ENCODE results near the gene NFKBIE. TPM values are rescaled to one million over a fixed set of nuclear protein-coding genes. Genes with fewer than 3 reads are reported as not detected.
A peak's percentile ranks its signal among the peaks of the same experiment; 100 is the strongest.

The NFKBIE gene
- total and polyA plus RNA-seq, 2 of the 13 experiments (the other 11 are each of a cell fraction or from before 2014, with no cell fraction given), result 6.7 to 14.5 TPM

GRCh38 chr6:44262467-44263353, 2.6 kb downstream of the NFKBIE start (continued):
- no peak for TF ChIP-seq PRDM10 (CRISPR knock-in tag; IDR thresholded peaks at IDR 0.05; ENCODE audit: low read depth)
- TF ChIP-seq PAF1 (CRISPR knock-in tag; IDR thresholded peaks at IDR 0.05), result no peak
- TF ChIP-seq ZNF839 (CRISPR knock-in tag; IDR thresholded peaks at IDR 0.05; ENCODE audit: borderline replicate concordance), result 0 out of 2 replicates have a peak, but pooled peaks have one; percentile 18
- 0 out of 2 replicates have a peak, but pooled peaks have one; percentile 51 for TF ChIP-seq ZNF598 (CRISPR knock-in tag; IDR thresholded peaks at IDR 0.05; ENCODE audit: borderline replicate concordance)
- TF ChIP-seq, protein P1, sequence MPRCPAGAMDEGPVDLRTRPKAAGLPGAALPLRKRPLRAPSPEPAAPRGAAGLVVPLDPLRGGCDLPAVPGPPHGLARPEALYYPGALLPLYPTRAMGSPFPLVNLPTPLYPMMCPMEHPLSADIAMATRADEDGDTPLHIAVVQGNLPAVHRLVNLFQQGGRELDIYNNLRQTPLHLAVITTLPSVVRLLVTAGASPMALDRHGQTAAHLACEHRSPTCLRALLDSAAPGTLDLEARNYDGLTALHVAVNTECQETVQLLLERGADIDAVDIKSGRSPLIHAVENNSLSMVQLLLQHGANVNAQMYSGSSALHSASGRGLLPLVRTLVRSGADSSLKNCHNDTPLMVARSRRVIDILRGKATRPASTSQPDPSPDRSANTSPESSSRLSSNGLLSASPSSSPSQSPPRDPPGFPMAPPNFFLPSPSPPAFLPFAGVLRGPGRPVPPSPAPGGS (CRISPR knock-in tag; IDR thresholded peaks at IDR 0.05), result 0 out of 2 replicates have a peak, but pooled peaks have one; percentile 30
- TF ChIP-seq ZNF350 (CRISPR knock-in tag; IDR thresholded peaks at IDR 0.05; ENCODE audit: borderline replicate concordance, low read depth), result peak; percentile 11; the same call in 1 of the 2 replicates
- 0 out of 2 replicates have a peak, but pooled peaks have one; percentile 53 for TF ChIP-seq ZNF547 (CRISPR knock-in tag; IDR thresholded peaks at IDR 0.05)

Measured in HepG2 (cell line).